Testis (tissue), 3 donors: ENCODE results near the gene BNC2. TPM values are rescaled to one million over a fixed set of nuclear protein-coding genes. Genes with fewer than 3 reads are reported as not detected.

ENCODE experiments used
- DNase-seq: peaks from one replicate; pipeline ENCODE4 v3.0.0-alpha.2; 2019
- H3K27ac ChIP-seq, 2 donors: fragments of 200-600 bp; sonication (generic); one replicate each; pipeline ENCODE4 v1.5.1; 2019
- H3K27me3 ChIP-seq: fragments of 200-600 bp; sonication (generic); one replicate; pipeline ENCODE4 v1.5.1; 2019
- H3K36me3 ChIP-seq: fragments of 200-600 bp; sonication (generic); one replicate; pipeline ENCODE4 v1.5.1; 2017; ENCODE audit warnings: low read depth; ENCODE audit errors: missing control alignments
- H3K4me1 ChIP-seq: fragments of 200-600 bp; sonication (generic); one replicate; pipeline ENCODE4 v1.5.1; 2019
- H3K4me3 ChIP-seq, 2 donors: fragments of 200-600 bp; sonication (generic); one replicate each; pipeline ENCODE4 v1.5.1; 2017 to 2019
- H3K9me3 ChIP-seq: fragments of 200-600 bp; sonication (generic); one replicate; pipeline ENCODE4 v1.5.1; 2017
- POLR2A ChIP-seq: fragments of 450-650 bp; IDR thresholded peaks from one replicate; pipeline ENCODE4 v1.6.1; 2017; ENCODE audit warnings: antibody characterized with exemption, mild to moderate bottlenecking, moderate library complexity
- WGBS, 2 donors: methylation state at CpG; one replicate each; pipeline ENCODE4 v1.1.5; 2018; 5-methylcytosine and 5-hydroxymethylcytosine counted together
- intact Hi-C: fragments of 100-400 bp; cut with DNase I; formaldehyde crosslinking; loops from one replicate; pipeline ENCODE4 v1.15.1; 2023; ENCODE audit warnings: low total_unique reads
- polyA plus RNA-seq: library from polyadenylated mRNA; stranded (reverse); fragments of 350-450 nt; fragmentation: Illumina TruSeq; extraction: RNeasy Lipid Tissue Mini Kit (QIAGEN cat#74804); gene quantifications from one replicate; pipeline ENCODE4 v1.2.3, GENCODE V29; 2014; ENCODE audit warnings: low read depth, low replicate concordance; ENCODE audit not compliant: insufficient read depth
- total RNA-seq, 2 donors: library from RNA; depleted of rRNA; stranded (reverse); fragments of >200 nt; gene quantifications; one replicate each; pipeline ENCODE4 v1.2.3, GENCODE V29; 2016
- TF ChIP-seq, protein P1 (sequence below), 3 experiments: fragments of 450-650 bp in 2 of 3; fragments of 200-600 bp in 1 of 3; sonication (generic) in 1 of 3; IDR thresholded peaks; one replicate each; pipeline ENCODE4 v1.5.1; 2016 to 2019; ENCODE audit warnings: antibody characterized with exemption in 3 of 3, mild to moderate bottlenecking in 2 of 3, moderate library complexity in 1 of 3

The BNC2 gene
- total and polyA plus RNA-seq, 3 donors from 2014 or later: 14.6 to 35.2 (median 32.0) TPM

- no peaks in the 10 kb centered on the region for H3K36me3 ChIP-seq
- 38 to 52% methylated on average over 2 of the region's 2 CpGs for WGBS, 2 donors
- H3K9me3 ChIP-seq: no peaks in the 10 kb centered on the region
- no peaks in the 10 kb centered on the region for H3K4me1 ChIP-seq
- no peak overlapping the region for H3K4me3 ChIP-seq
- intact Hi-C loops: no loop called here
- TF ChIP-seq POLR2A: no peak
- TF ChIP-seq, protein P1, sequence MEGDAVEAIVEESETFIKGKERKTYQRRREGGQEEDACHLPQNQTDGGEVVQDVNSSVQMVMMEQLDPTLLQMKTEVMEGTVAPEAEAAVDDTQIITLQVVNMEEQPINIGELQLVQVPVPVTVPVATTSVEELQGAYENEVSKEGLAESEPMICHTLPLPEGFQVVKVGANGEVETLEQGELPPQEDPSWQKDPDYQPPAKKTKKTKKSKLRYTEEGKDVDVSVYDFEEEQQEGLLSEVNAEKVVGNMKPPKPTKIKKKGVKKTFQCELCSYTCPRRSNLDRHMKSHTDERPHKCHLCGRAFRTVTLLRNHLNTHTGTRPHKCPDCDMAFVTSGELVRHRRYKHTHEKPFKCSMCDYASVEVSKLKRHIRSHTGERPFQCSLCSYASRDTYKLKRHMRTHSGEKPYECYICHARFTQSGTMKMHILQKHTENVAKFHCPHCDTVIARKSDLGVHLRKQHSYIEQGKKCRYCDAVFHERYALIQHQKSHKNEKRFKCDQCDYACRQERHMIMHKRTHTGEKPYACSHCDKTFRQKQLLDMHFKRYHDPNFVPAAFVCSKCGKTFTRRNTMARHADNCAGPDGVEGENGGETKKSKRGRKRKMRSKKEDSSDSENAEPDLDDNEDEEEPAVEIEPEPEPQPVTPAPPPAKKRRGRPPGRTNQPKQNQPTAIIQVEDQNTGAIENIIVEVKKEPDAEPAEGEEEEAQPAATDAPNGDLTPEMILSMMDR (IDR thresholded peaks at IDR 0.05): no peak
- no peak overlapping the region for H3K27ac ChIP-seq
- DNase-seq: no peak
- H3K27me3 ChIP-seq: no peaks in the 10 kb centered on the region
Observed at GRCh38 chr9:16715404-16715803, 155.1 kb downstream of the BNC2 start.

DNA sequence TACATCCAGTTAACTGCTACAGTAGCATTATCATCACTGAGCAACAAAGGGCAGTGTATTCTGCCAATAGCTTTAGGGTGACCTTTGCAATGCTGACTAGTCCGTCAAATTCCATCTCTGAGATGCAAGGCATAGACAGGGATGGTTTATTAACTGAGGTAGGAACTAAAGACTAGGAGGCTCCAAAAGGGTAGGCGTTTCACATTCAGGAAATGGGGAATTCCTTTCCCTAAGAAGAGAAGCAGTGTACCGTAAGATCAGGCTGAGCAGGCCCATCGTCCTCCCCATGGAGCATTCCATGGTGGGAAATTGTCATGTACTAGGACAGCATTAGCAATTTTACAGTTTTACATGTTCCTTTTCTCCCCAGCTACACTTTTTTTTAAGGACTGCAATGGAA, 157.7 kb downstream of the BNC2 start:
- H3K9me3 ChIP-seq: no peaks in the 10 kb centered on the region
- no peaks in the 10 kb centered on the region for H3K27me3 ChIP-seq
- intact Hi-C loops: no loop called here
- H3K4me1 ChIP-seq: no peaks in the 10 kb centered on the region
- H3K36me3 ChIP-seq: no peaks in the 10 kb centered on the region
- no peak for DNase-seq
- WGBS, 2 donors: 91 to 96% methylated on average over 4 of the region's 4 CpGs
- no peak overlapping the region for H3K27ac ChIP-seq
- H3K4me3 ChIP-seq: no peak overlapping the region
- TF ChIP-seq, protein P1 (IDR thresholded peaks at IDR 0.05): no peak
- TF ChIP-seq POLR2A: no peak

DNA sequence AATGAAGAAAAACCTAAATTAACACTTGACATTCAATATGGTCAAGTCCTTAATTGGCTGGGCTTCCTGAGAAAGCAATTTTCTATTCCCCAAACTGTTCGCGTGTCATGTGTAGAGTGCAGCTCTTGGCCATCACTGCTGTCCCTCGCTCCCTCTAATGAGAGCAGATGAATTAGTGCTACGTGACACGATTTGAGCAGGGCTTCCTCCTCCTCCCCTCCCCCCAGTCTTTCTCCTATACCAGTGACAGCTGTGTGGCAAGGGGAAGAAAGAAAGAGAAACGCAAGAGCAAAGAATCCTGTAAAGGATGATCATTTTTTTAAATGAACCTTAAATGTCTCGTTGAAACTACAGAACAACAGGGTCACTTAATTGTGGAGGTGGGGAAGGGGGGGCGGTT, 159.6 kb downstream of the BNC2 start:
- Histone ChIP-seq H3K4me3 (no peak overlapping the region), H3K36me3 (no peaks in the 10 kb centered on the region), H3K27ac (no peak overlapping the region), H3K9me3 (no peaks in the 10 kb centered on the region), H3K27me3 (no peaks in the 10 kb centered on the region), H3K4me1 (no peaks in the 10 kb centered on the region)
- intact Hi-C loops: no loop called here
- no peak for DNase-seq
- TF ChIP-seq, protein P1 (IDR thresholded peaks at IDR 0.05): no peak
- TF ChIP-seq POLR2A: no peak
- 76 to 87% methylated on average over 8 of the region's 8 CpGs for WGBS, 2 donors

DNA sequence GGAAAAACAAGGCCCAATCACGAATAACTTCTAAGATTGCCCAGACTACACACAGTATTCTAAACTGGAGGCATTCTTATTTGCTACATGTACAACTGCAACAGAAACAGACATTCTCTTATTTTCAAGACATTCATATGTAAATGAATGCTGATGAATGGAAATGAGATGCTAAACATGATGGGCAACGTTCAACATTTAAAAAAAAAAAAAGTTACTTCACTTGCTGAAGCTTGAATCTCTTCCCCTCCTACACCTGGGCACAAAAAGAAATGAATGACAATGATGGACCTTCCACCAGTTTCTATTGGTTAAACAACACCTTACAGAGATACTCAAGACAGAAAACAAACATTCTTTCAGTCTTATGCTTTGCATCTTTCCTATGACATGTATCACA, 160.5 kb downstream of the BNC2 start:
- WGBS, 2 donors: 74 to 79% methylated on average over 2 of the region's 2 CpGs
- no peak for DNase-seq
- H3K4me1 ChIP-seq: no peaks in the 10 kb centered on the region
- intact Hi-C loops: no loop called here
- H3K27me3 ChIP-seq: no peaks in the 10 kb centered on the region
- no peaks in the 10 kb centered on the region for H3K9me3 ChIP-seq
- H3K4me3 ChIP-seq: no peak overlapping the region
- H3K36me3 ChIP-seq: no peaks in the 10 kb centered on the region
- TF ChIP-seq, protein P1 (IDR thresholded peaks at IDR 0.05): no peak
- TF ChIP-seq POLR2A: no peak
- no peak overlapping the region for H3K27ac ChIP-seq

GRCh38 chr9:16708656-16709435, 161.6 kb downstream of the BNC2 start:
- 70 to 71% methylated on average over 13 of the region's 13 CpGs for WGBS, 2 donors
- H3K4me3 ChIP-seq: no peak overlapping the region
- no peaks in the 10 kb centered on the region for H3K36me3 ChIP-seq
- no peaks in the 10 kb centered on the region for H3K4me1 ChIP-seq
- no peaks in the 10 kb centered on the region for H3K9me3 ChIP-seq
- DNase-seq: no peak
- no peaks in the 10 kb centered on the region for H3K27me3 ChIP-seq
- intact Hi-C loops: no loop called here
- no peak overlapping the region for H3K27ac ChIP-seq
- no peak for TF ChIP-seq POLR2A
